A673 (cell line): Measurements from ENCODE around the gene VAMP2.

Experiments
- CTCF ChIP-seq: fragments of 300-800, 200-600 bp; sonication (generic); conservative IDR thresholded peaks from 2 replicates; pipeline ENCODE4 v1.5.1; 2017; ENCODE audit warnings: low read depth, mild to moderate bottlenecking, antibody characterized with exemption, low read length, moderate library complexity, mixed read lengths
- EZH2 ChIP-seq: fragments of 200-600 bp; sonication (generic); IDR thresholded peaks from 2 replicates; pipeline ENCODE4 v1.6.1; 2017; ENCODE audit warnings: borderline replicate concordance, low read depth, mild to moderate bottlenecking, mixed read lengths, antibody characterized with exemption, low read length; ENCODE audit not compliant: poor library complexity, severe bottlenecking

GRCh38 chr17:8137645-8138373 lies 24.9 kb downstream of the VAMP2 start:
- no peak for TF ChIP-seq CTCF
- TF ChIP-seq EZH2: no peak
